Measurements from ENCODE around the gene C19orf47. TPM values are rescaled to one million over a fixed set of nuclear protein-coding genes. Genes with fewer than 3 reads are reported as not detected.

The C19orf47 gene
- total and polyA plus RNA-seq, 11 donors: 99.1 to 314 (median 149) TPM

GRCh38 chr19:40380199-40381037, 32.2 kb upstream of the C19orf47 start:
- TF ChIP-seq POLR2A (IDR thresholded peaks at IDR 0.05) (no peak), CTCF (IDR thresholded peaks at IDR 0.05) (no peak)
- 88 to 91% (median 90%) methylated on average over 21 to 37 of the region's 37 CpGs for WGBS, 4 donors
- Histone ChIP-seq H3K4me3 (no peak overlapping the region), H3K4me1 (no peaks in the 10 kb centered on the region), H3K36me3 (peaks cover 0 to 42% (median 27%) of the 10 kb centered on the region in 9 donors), H3K27ac (no peak overlapping the region), H3K27me3 (no peaks in the 10 kb centered on the region), H3K9me3 (no peaks in the 10 kb centered on the region)
- no peak for ATAC-seq
- intact Hi-C loops (cut with DNase I): no loop called here
- no peak for DNase-seq

GRCh38 chr19:40379446-40380198, 31.4 kb upstream of the C19orf47 start:
- ATAC-seq: no peak
- WGBS, 4 donors: 82 to 87% (median 84%) methylated on average over 9 to 11 of the region's 11 CpGs

GRCh38 chr19:40378509-40378908, 30.3 kb upstream of the C19orf47 start:
- H3K4me1 ChIP-seq: no peaks in the 10 kb centered on the region
- 83 to 95% (median 92%) methylated on average over 2 of the region's 2 CpGs for WGBS, 4 donors
- no peaks in the 10 kb centered on the region for H3K9me3 ChIP-seq
- ATAC-seq (peak in 1 of 4 donors; percentile 43), DNase-seq (no peak)
- H3K27ac ChIP-seq: no peak overlapping the region
- no peaks in the 10 kb centered on the region for H3K27me3 ChIP-seq
- intact Hi-C loops (cut with DNase I): no loop called here
- H3K4me3 ChIP-seq: no peak overlapping the region
- peaks cover 0 to 59% (median 45%) of the 10 kb centered on the region in 9 donors for H3K36me3 ChIP-seq
- TF ChIP-seq CTCF (IDR thresholded peaks at IDR 0.05) (no peak), POLR2A (IDR thresholded peaks at IDR 0.05) (no peak)

More at GRCh38 chr19:40379446-40380198, 31.4 kb upstream of the C19orf47 start:
- Histone ChIP-seq H3K27me3 (no peaks in the 10 kb centered on the region), H3K4me3 (no peak overlapping the region), H3K36me3 (peaks cover 0 to 48% (median 34%) of the 10 kb centered on the region in 9 donors), H3K9me3 (no peaks in the 10 kb centered on the region), H3K4me1 (no peaks in the 10 kb centered on the region), H3K27ac (no peak overlapping the region)
- TF ChIP-seq CTCF (IDR thresholded peaks at IDR 0.05): no peak
- TF ChIP-seq POLR2A (IDR thresholded peaks at IDR 0.05): no peak
- intact Hi-C loops (cut with DNase I): no loop called here
- no peak for DNase-seq

- no peak overlapping the region for H3K27ac ChIP-seq
- H3K4me3 ChIP-seq: no peak overlapping the region
- no peaks in the 10 kb centered on the region for H3K27me3 ChIP-seq
- H3K4me1 ChIP-seq: no peaks in the 10 kb centered on the region
- H3K36me3 ChIP-seq: peaks cover 0 to 65% (median 51%) of the 10 kb centered on the region in 9 donors
- H3K9me3 ChIP-seq: no peaks in the 10 kb centered on the region
- no peak for DNase-seq
- intact Hi-C loops (cut with DNase I): no loop called here
- WGBS, 4 donors: 87 to 95% (median 93%) methylated on average over 20 to 25 of the region's 25 CpGs
- ATAC-seq: no peak
- TF ChIP-seq CTCF (IDR thresholded peaks at IDR 0.05) (no peak), POLR2A (IDR thresholded peaks at IDR 0.05) (no peak)
Measured at GRCh38 chr19:40377876-40378385, 29.7 kb upstream of the C19orf47 start.
